RWPE2 (cell line): ENCODE data around the gene SPTBN4.
"Not testable (repeated sequence)": the region's sequence is repeated elsewhere in the genome, so short reads cannot be mapped to it uniquely, and the experiment has no call there.

ENCODE experiments used
- ATAC-seq: fragments of 200-7000 bp; cut with Tn5 transposase; 3 replicates; pipeline ENCODE4 v1.9.1; 2021; ENCODE audit warnings: low read depth
- DNase-seq: peaks from one replicate; pipeline ENCODE4 v3.0.0-alpha.2; 2020; ENCODE audit warnings: low spot score
- H3K27ac ChIP-seq: fragments of 450-650 bp; 2 replicates; pipeline ENCODE4 v1.5.1; 2017; ENCODE audit warnings: mild to moderate bottlenecking; ENCODE audit not compliant: poor library complexity, severe bottlenecking
- H3K27me3 ChIP-seq: fragments of 250-450 bp; sonication (Bioruptor Pico); 2 replicates; pipeline ENCODE4 v1.5.1; 2021; ENCODE audit warnings: mild to moderate bottlenecking, moderate library complexity; ENCODE audit not compliant: insufficient read depth, poor library complexity, severe bottlenecking
- H3K36me3 ChIP-seq: fragments of 250-450 bp; sonication (Bioruptor Pico); 2 replicates; pipeline ENCODE4 v1.5.1; 2020; ENCODE audit warnings: low read depth, mild to moderate bottlenecking, moderate library complexity
- H3K4me1 ChIP-seq: fragments of 250-450 bp; sonication (Bioruptor Pico); 2 replicates; pipeline ENCODE4 v1.5.1; 2021; ENCODE audit warnings: mild to moderate bottlenecking, moderate library complexity; ENCODE audit not compliant: insufficient read depth, poor library complexity, severe bottlenecking
- H3K4me3 ChIP-seq: fragments of 250-450 bp; sonication (Bioruptor Pico); 2 replicates; pipeline ENCODE4 v1.5.1; 2021; ENCODE audit warnings: mild to moderate bottlenecking, moderate library complexity; ENCODE audit not compliant: severe bottlenecking
- H3K9me3 ChIP-seq: fragments of 250-450 bp; sonication (Bioruptor Pico); 2 replicates; pipeline ENCODE4 v1.5.1; 2021; ENCODE audit warnings: mild to moderate bottlenecking, moderate library complexity; ENCODE audit not compliant: severe bottlenecking
- TF ChIP-seq, protein P1 (sequence below): fragments of 450-650 bp; IDR thresholded peaks from one replicate; pipeline ENCODE4 v1.5.1; 2017; ENCODE audit warnings: mild to moderate bottlenecking, moderate library complexity; ENCODE audit not compliant: poor library complexity, severe bottlenecking

The SPTBN4 gene

DNA sequence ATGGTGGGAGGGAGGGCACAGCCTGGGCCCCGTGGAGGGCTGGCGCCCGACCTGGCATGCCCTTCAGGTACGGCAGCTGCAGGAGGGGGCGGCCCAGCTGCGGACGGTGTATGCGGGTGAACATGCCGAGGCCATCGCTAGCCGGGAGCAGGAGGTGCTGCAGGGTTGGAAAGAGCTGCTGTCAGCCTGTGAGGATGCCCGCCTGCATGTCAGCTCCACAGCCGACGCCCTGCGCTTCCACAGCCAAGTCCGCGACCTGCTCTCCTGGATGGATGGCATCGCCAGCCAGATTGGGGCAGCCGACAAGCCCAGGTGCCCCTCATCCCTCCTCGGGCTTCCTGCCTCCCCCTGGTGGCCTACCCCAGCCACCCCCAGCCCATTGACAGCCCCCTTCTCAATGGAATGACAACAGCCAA, 93.3 kb downstream of the SPTBN4 start:
- no peaks in the 10 kb centered on the region for H3K9me3 ChIP-seq
- TF ChIP-seq, protein P1, sequence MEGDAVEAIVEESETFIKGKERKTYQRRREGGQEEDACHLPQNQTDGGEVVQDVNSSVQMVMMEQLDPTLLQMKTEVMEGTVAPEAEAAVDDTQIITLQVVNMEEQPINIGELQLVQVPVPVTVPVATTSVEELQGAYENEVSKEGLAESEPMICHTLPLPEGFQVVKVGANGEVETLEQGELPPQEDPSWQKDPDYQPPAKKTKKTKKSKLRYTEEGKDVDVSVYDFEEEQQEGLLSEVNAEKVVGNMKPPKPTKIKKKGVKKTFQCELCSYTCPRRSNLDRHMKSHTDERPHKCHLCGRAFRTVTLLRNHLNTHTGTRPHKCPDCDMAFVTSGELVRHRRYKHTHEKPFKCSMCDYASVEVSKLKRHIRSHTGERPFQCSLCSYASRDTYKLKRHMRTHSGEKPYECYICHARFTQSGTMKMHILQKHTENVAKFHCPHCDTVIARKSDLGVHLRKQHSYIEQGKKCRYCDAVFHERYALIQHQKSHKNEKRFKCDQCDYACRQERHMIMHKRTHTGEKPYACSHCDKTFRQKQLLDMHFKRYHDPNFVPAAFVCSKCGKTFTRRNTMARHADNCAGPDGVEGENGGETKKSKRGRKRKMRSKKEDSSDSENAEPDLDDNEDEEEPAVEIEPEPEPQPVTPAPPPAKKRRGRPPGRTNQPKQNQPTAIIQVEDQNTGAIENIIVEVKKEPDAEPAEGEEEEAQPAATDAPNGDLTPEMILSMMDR = no peak
- no peaks in the 10 kb centered on the region for H3K4me1 ChIP-seq
- no peaks in the 10 kb centered on the region for H3K36me3 ChIP-seq
- peaks cover 12% of the 10 kb centered on the region for H3K27me3 ChIP-seq
- no peak overlapping the region for H3K4me3 ChIP-seq
- no peak overlapping the region for H3K27ac ChIP-seq
- ATAC-seq (no peak), DNase-seq (no peak)

DNA sequence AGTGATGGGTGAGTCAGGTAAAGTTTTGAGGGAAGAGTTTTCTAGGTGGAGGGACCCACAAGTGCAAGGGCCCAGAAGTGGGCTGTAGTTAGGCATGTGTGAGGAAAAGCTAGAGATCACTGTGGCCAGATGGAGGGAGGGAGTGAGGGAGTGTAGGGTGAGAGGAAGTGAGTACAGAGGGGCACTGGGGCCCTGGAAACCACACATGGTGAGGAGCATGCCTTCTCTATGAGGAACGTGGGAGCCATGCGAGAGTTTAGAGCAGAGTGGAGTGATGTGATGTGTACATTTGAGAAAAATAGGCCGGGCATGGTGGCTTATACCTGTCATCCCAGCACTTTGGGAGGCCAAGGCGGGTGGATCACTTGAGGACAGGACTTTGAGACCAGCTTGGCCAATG, 95.1 kb downstream of the SPTBN4 start:
- Histone ChIP-seq H3K27ac (no peak overlapping the region), H3K4me3 (no peak overlapping the region), H3K9me3 (no peaks in the 10 kb centered on the region), H3K4me1 (no peaks in the 10 kb centered on the region), H3K36me3 (no peaks in the 10 kb centered on the region), H3K27me3 (peaks cover 6% of the 10 kb centered on the region)
- no peak for DNase-seq
- TF ChIP-seq, protein P1 = no peak
- ATAC-seq = no peak

DNA sequence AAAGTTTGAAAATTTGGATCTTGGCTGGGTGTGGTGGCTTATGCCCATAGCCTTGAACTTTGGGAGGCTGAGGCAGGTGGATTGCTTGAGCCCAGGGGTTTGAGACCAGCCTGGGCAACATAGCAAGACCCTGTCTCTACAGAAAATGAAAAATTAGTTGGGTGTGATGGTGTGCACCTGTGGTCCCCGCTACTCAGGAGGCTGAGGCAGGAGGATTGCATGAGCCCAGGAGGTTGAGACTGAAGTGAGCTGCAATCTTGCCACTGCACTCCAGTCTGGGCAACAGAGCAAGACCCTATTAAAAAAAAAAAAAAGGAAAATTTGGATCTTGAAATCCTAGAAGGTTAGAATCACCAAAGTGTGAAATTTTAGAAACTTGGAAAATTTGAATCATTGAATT, 97.7 kb downstream of the SPTBN4 start:
- H3K27me3 ChIP-seq = peaks cover 16% of the 10 kb centered on the region
- not testable (repeated sequence) for H3K9me3 ChIP-seq, H3K27ac ChIP-seq, H3K36me3 ChIP-seq, DNase-seq, H3K4me3 ChIP-seq, ATAC-seq, H3K4me1 ChIP-seq

DNA sequence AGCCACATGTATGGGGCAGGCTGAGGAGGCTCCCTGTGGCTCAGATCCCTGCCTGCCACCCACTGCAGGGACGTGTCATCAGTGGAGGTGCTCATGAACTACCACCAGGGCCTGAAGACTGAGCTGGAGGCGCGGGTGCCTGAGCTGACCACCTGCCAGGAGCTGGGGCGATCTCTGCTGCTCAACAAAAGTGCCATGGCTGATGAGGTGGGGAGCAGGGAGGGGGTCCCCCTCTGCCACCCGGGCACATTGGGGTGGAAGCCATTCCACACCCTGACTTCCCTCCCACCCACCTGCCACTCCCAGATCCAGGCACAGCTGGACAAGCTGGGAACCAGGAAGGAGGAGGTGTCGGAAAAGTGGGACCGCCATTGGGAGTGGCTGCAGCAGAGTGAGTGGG, 98.6 kb downstream of the SPTBN4 start:
- Histone ChIP-seq H3K27me3 (peaks cover 16% of the 10 kb centered on the region), H3K9me3 (no peaks in the 10 kb centered on the region), H3K4me3 (no peak overlapping the region), H3K36me3 (no peaks in the 10 kb centered on the region), H3K4me1 (no peaks in the 10 kb centered on the region), H3K27ac (no peak overlapping the region)
- no peak for DNase-seq
- no peak for ATAC-seq
- TF ChIP-seq, protein P1 = no peak

DNA sequence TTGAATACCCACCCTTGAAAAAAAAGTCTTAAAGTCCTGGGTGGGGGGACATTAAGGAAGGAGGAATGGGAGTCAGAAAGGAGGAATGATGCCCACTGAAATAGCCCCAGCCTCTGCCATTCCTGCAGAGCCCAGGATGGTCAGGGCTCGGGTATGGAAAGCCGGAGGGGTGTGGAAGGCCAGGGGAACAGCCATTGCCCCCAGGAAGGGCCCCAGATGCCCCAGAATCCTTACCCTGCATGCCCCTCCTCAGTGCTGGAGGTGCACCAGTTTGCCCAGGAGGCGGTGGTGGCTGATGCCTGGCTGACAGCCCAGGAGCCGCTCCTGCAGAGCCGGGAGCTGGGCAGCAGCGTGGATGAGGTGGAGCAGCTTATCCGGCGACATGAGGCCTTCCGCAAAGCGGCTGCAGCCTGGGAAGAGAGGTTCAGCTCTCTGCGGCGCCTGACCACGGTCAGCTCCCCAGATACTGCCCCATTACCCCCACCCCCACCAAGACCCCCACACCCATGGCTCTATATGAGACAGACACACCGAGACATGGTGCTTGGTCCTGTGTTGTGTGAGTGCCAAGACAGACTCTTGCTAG, 99.2 kb downstream of the SPTBN4 start:
- H3K9me3 ChIP-seq = no peaks in the 10 kb centered on the region

More for the DNA sequence above, 99.2 kb downstream of the SPTBN4 start:
- Histone ChIP-seq H3K27me3 (peaks cover 14% of the 10 kb centered on the region), H3K27ac (no peak overlapping the region), H3K4me3 (no peak overlapping the region), H3K36me3 (no peaks in the 10 kb centered on the region), H3K4me1 (no peaks in the 10 kb centered on the region)
- TF ChIP-seq, protein P1 = no peak
- ATAC-seq = no peak
- DNase-seq = no peak
